ENCODE measurements around the gene JTB.

DNA sequence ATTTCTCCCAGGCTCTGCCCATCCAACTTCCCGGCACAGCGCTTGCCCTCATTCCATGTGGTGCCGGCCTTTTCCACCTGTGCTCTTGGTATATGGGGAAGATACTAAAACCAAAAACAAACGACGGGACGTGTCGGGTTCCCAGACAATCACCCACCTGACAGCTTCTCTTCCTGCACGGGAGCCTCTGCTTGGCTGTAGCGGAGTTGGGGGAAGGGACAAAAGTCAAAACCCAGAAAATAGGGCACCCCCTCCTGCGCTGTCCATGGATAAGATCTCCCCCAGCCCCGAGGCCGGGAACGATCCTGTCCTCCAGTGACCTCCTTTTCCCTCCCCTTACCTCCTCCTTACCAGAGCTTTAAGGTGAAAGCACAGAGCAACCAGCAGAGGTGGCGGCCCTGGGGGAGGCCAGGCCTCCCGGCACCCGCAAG is 640 bp downstream of the JTB start:
- TF ChIP-seq CTCF (IDR thresholded peaks at IDR 0.05; ENCODE audit: poor library complexity, severe bottlenecking) (no peak), EP300 (conservative IDR thresholded peaks at IDR 0.05; ENCODE audit: poor library complexity, severe bottlenecking) (no peak), EZH2 (IDR thresholded peaks at IDR 0.05; ENCODE audit: borderline replicate concordance, insufficient read depth, low read length, poor library complexity, severe bottlenecking) (no peak)

Measured in neural cell (in vitro differentiated cells).